Prostate gland (tissue), 2 donors: Measurements from ENCODE around the gene AIP. TPM values are rescaled to one million over a fixed set of nuclear protein-coding genes. Genes with fewer than 3 reads are reported as not detected.

Experiments used
- DNase-seq: peaks from one replicate; pipeline ENCODE4 v3.0.0-alpha.2; 2019; ENCODE audit warnings: low spot score
- H3K27ac ChIP-seq, 2 donors: fragments of 200-600 bp; sonication (generic); 2 replicates each; pipeline ENCODE4 v1.5.1; 2017 to 2019
- H3K27me3 ChIP-seq: fragments of 200-600 bp; sonication (generic); replicated peaks from 2 replicates; pipeline ENCODE4 v1.5.1; 2019; ENCODE audit not compliant: insufficient read depth
- H3K36me3 ChIP-seq, 2 donors: fragments of 200-600 bp; sonication (generic); 1 replicate in 1 of 2; 2 replicates in 1 of 2; pipeline versions ENCODE4 v1.5.1 to v1.8.1; 2017 to 2019
- H3K4me1 ChIP-seq: fragments of 200-600 bp; sonication (generic); replicated peaks from 2 replicates; pipeline ENCODE4 v1.5.1; 2019
- H3K4me3 ChIP-seq, 2 donors: fragments of 200-600 bp; sonication (generic); 2 replicates each; pipeline ENCODE4 v1.5.1; 2017 to 2019
- H3K9me3 ChIP-seq: fragments of 200-600 bp; sonication (generic); 2 replicates; pipeline ENCODE4 v1.5.1; 2017
- POLR2A ChIP-seq: fragments of 450-650 bp; IDR thresholded peaks from one replicate; pipeline ENCODE4 v1.6.1; 2016; ENCODE audit warnings: antibody characterized with exemption, mild to moderate bottlenecking
- POLR2AphosphoS5 ChIP-seq: sonication (generic); formaldehyde crosslinking; IDR thresholded peaks from one replicate; pipeline ENCODE4 v1.6.1; 2017; ENCODE audit warnings: antibody characterized with exemption
- WGBS: methylation state at CpG from one replicate; pipeline ENCODE4 v1.1.5; 2018; 5-methylcytosine and 5-hydroxymethylcytosine counted together
- intact Hi-C: fragments of 100-400 bp; cut with DNase I; formaldehyde crosslinking; loops from one replicate; pipeline ENCODE4 v1.14.2; 2022
- total RNA-seq, 2 donors: library from RNA; depleted of rRNA; stranded (reverse); fragments of >200 nt; gene quantifications; one replicate each; pipeline ENCODE4 v1.1.0, GENCODE V29; 2016
- TF ChIP-seq, protein P1 (sequence below), 4 experiments: fragments of 200-600 bp in 2 of 4; fragments of 450-650 bp in 2 of 4; sonication (generic) in 2 of 4; IDR thresholded peaks; 1 replicate in 3 of 4; 2 replicates in 1 of 4; pipeline ENCODE4 v1.5.1; 2016 to 2019; ENCODE audit warnings: antibody characterized with exemption in 4 of 4, mild to moderate bottlenecking in 2 of 4, moderate library complexity in 2 of 4

AIP gene
- total RNA-seq, 2 donors from 2014 or later, result 63.7 to 93.7 TPM

DNA sequence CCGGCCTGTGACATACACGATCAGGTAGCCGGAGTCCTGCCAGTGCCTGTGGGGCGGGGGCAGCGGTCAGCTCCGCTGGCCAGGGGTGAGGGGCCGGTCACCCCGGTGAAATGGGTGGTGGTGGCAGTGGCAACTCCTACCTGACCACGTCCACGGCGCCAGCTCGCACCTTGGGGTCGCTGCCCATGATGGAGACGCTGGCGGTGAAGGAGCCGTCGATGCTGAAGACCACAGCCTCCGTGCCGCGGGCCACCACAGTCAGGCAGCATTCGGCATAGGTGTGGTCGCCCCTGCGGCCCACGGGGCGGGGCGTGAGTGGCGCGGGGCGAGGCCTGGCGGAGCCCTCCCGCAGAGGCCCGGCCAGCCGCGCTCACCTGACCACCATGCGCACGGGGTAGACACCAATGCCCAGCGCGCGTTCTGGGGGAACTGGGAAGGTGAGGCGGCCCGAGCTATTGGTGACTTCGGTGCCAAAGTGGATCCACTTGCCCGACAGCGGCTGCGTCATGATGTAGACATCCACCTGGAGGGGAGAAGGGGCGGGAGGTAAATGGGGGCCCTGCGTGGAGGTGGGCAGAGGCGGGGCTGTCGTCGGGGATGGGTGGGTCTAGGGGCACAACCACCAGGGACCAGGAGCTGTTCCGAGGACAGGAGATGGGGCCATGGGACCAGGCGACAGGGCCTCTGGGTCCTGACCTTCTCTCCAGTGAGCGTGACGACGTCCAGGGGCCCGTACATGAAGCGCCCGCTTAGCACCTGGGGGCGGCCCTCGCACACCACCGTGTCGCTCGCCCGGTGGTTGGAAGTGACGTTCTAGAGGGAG is 10.9 kb downstream of the AIP start:
- Histone ChIP-seq H3K9me3 (no peaks in the 10 kb centered on the region), H3K36me3 (no peaks in the 10 kb centered on the region), H3K4me3 (no peak overlapping the region), H3K27ac (no peak overlapping the region), H3K4me1 (no peaks in the 10 kb centered on the region), H3K27me3 (no peaks in the 10 kb centered on the region)
- DNase-seq, result no peak
- TF ChIP-seq POLR2A (no peak), POLR2AphosphoS5 (no peak)
- TF ChIP-seq, protein P1, sequence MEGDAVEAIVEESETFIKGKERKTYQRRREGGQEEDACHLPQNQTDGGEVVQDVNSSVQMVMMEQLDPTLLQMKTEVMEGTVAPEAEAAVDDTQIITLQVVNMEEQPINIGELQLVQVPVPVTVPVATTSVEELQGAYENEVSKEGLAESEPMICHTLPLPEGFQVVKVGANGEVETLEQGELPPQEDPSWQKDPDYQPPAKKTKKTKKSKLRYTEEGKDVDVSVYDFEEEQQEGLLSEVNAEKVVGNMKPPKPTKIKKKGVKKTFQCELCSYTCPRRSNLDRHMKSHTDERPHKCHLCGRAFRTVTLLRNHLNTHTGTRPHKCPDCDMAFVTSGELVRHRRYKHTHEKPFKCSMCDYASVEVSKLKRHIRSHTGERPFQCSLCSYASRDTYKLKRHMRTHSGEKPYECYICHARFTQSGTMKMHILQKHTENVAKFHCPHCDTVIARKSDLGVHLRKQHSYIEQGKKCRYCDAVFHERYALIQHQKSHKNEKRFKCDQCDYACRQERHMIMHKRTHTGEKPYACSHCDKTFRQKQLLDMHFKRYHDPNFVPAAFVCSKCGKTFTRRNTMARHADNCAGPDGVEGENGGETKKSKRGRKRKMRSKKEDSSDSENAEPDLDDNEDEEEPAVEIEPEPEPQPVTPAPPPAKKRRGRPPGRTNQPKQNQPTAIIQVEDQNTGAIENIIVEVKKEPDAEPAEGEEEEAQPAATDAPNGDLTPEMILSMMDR (IDR thresholded peaks at IDR 0.05), result no peak
- WGBS, result 95% methylated on average over 63 of the region's 65 CpGs
- intact Hi-C loops, result no loop called here

DNA sequence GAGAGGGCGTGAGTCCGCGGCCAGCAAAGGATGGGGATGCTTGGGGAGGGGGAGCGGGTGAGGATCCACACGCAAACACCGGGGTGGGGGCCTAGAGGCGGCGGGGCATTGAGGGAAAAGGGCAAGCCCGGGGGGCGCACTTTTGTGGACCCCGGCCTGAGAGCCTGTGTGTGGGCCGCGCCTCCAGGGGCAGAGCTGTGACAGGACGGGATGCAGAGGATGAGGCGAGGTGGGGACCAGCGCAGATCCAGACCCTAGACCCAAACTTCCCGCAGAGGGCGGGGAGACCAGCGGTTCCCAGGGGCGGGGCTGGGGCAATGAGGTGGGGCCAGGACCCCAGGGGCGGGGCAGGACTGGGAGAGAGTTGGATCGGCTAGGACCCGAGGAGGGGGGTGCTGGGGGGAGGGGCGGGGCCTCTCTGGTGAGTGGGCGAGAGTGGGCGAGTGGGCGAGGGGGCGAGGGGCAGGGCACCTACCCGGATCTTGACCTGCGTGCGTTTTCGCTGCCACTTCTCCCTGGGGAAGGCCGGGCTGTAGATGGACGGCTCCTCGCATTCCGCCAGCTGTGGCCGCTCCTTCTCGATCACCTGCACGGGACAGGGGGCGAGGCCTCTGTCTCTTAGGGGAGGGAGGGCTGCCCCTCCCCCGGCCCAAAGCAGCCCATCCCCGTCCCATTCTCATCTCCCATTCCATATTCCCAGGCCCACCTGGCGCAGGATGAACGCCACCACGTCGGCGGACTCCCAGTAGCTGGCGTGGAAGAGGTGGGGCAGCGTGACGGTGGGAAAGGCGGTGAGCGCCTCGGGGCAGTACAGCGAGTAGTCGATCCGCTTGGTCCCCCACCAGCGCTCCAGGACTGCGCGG is 11.8 kb downstream of the AIP start:
- Histone ChIP-seq H3K27ac (no peak overlapping the region), H3K9me3 (no peaks in the 10 kb centered on the region), H3K4me1 (no peaks in the 10 kb centered on the region), H3K27me3 (no peaks in the 10 kb centered on the region), H3K4me3 (no peak overlapping the region), H3K36me3 (no peaks in the 10 kb centered on the region)
- WGBS, result 91% methylated on average over 59 of the region's 59 CpGs
- TF ChIP-seq, protein P1 (IDR thresholded peaks at IDR 0.05), result no peak
- no peak for TF ChIP-seq POLR2A
- no peak for TF ChIP-seq POLR2AphosphoS5
- intact Hi-C loops, result no loop called here
- no peak for DNase-seq

DNA sequence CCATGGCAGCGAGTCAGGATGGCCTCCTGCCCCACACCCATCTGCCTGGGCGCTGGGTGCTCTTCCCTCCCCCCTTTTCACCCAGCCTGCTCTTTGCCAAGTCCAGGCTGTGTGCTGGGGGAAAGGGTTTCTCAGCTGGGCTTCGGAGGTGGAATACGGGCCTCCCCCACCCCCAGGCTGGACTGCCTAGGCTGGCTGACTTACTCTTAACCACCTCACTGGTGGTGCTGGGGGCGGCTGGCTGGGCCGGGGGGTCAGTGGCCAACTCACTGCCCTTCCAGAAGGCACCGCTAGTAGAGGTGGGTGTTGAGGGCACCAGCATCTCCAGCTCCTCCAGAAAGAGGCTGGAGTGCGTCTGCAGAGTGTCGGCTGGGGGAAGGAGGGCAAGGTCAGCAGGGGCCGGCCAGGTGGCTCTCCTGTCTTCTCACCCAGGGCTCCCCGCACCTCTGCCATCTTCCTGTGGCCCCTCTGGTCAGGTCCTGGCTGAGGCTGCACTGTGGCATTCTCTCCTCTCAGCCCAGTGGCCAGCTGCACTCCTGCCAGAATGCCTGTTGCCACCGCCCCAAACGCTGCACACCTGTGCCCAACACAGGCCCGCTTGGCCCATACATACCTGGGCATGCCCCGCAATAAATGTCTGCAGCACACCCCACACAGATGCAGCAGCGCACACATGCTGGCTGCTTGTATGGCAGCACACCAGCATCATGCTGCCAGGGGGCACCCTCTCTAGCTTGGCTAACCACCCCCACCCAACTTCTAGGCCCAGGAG is 12.6 kb downstream of the AIP start:
- Histone ChIP-seq H3K9me3 (no peaks in the 10 kb centered on the region), H3K36me3 (no peaks in the 10 kb centered on the region), H3K27me3 (no peaks in the 10 kb centered on the region), H3K27ac (no peak overlapping the region), H3K4me3 (no peak overlapping the region), H3K4me1 (no peaks in the 10 kb centered on the region)
- no peak for TF ChIP-seq POLR2AphosphoS5
- TF ChIP-seq, protein P1 (IDR thresholded peaks at IDR 0.05), result no peak
- no peak for TF ChIP-seq POLR2A
- WGBS, result 90% methylated on average over 13 of the region's 16 CpGs
- DNase-seq, result no peak
- intact Hi-C loops, result no loop called here

DNA sequence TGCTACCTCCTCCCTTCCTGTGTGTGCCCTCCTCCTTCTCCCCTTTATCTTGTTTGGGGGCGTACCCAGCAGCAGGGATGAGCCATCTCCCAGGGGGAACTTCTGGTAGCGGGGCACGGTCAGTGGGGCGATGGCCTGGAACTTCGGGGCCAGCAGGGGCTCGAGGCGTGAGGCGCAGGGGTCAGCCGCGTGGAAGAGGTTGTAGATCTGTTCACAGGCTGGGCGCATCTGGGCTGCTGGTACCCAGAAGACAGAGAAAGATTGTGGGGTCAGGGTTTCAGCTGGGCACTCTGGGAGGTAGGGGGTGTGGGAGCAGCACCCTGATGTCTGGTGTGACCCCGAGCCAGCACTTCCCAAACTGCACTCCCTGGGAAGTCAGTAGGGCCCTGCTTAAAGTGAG is 13.3 kb downstream of the AIP start:
- WGBS, result 93% methylated on average over 12 of the region's 12 CpGs
- intact Hi-C loops, result no loop called here
- DNase-seq, result no peak
- Histone ChIP-seq H3K27ac (no peak overlapping the region), H3K9me3 (no peaks in the 10 kb centered on the region), H3K4me1 (no peaks in the 10 kb centered on the region), H3K27me3 (no peaks in the 10 kb centered on the region), H3K36me3 (no peaks in the 10 kb centered on the region), H3K4me3 (no peak overlapping the region)
- no peak for TF ChIP-seq POLR2AphosphoS5
